Stimulated activated CD4-positive, alpha-beta T cell treated with anti-CD3 and anti-CD28 coated beads, TNF-alpha, amount 100 ng/mL, for 1 hour (primary cell): ENCODE measurements around the gene ZNF648.
"Not testable (repeated sequence)": the region's sequence is repeated elsewhere in the genome, so short reads cannot be mapped to it uniquely, and the experiment has no call there.

Experiments
- DNase-seq, 3 donors: peaks; one replicate each; pipeline ENCODE4 v3.0.0-alpha.2; 2020; ENCODE audit warnings: low read depth in 3 of 3, low spot score in 1 of 3

The ZNF648 gene

DNA sequence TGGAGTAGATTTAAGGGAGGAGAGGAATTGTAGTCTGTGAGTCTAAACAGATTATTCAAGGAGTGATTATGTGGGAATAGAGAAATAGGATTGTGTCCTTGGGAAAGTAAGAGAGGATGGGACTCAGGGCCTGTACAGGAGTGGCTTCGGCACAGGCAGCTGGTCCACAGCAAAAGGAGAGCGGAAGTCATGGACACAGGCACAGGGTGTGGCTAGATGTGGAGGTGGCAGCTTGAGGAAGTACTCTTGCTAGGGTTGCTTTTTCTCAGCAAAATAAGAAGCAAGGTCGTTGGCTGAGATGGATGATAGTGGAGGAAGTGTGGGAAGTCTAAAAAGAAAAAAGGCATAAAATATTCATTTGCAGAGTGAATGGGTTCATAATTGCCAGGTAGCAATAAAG lies 18.5 kb upstream of the ZNF648 start:
- DNase-seq: no peak

DNA sequence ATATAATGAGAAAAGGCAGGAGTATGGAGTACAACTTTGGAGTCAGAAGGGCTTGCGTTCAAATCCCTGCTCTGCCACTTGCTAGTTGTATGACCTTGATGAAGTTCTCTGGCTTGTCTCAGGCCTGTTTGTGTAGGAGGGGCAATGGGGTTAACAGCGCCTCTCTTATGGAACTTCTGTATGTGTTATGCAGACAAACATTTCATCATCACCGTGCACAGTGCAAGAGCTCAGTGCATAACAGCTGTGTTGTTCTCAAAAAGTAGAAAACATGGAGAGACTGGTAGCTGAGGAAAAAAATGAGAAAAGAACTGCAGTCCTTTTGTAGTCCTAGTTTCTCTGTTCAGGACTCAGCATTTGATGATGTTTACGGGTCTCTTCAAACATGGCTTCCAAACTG lies 10.4 kb upstream of the ZNF648 start:
- DNase-seq: no peak

- DNase-seq: no peak
Measured at GRCh38 chr1:182069028-182069466, 7.5 kb upstream of the ZNF648 start.

DNA sequence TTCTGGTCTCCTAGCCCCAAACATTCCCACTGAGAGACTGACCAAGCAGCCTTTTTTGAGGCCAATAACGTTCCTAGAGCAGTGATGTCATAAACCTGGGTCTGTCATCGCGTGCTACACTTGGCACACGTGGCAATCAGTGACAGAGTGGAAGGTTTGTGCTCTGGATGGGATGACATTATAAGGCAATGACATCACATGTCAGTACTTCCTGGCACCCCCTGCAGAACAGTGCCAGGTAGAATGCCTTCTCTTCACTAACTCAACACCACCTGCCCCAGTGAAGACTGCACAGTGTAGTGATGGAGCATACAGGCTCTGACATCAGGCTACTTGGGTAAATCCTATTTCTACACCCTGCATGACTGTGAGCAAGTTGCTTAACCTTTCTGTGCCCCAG lies 5.4 kb upstream of the ZNF648 start:
- no peak for DNase-seq

DNA sequence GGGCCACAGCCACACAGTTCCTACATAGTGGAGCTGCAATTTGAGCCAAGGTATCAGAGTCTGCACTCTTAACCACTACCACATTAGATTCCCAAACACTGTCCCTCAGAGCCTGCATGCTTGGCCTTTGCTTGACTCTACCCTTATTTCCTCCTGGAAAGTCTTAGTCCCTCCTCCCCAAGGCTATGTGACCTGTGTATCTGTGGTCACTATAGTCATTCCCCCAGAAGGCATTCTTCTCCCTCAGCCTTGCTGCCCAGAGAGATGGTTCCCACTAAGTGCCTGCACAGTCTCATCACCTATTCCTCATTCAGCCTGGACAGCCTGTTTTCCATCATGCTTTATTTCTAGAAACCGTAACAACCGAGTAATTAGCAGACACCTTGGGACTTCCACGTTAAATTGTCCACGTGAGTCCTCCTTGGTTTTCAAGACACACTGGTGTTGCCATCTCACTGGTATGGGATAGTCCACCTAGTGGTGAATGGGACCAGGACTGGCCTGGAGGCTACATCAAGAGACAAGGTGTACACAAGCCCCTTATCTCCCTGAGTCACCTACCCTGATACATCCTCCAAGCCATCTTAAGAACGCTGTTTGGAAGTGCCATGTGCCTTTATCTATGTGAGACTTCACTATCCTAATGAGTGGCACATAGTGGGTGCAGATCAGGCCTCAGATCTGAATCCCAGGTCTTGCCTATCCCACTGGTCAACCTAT lies 3.8 kb upstream of the ZNF648 start:
- DNase-seq: no peak

DNA sequence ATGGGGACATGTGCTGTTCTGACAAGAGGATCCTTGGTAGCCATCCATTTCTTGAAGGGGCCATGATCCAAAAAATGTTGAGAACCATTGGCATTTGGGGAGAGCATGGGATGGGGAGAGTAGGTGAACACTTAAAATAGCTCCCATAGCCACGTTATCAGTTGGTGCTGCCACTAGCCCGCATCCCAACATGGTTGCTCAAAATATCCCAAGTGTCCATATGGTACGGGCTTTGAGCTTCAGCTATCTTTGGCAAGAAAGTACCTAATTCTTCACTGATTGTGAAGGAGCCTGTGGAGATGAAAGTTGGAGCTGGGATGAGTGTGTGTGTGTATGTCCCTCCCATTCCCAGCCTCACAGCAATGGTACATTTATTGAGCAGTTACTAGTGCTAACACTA lies 3.1 kb upstream of the ZNF648 start:
- DNase-seq: no peak

- DNase-seq: no peak
Measured at GRCh38 chr1:182062223-182062622, 711 bp upstream of the ZNF648 start.

DNA sequence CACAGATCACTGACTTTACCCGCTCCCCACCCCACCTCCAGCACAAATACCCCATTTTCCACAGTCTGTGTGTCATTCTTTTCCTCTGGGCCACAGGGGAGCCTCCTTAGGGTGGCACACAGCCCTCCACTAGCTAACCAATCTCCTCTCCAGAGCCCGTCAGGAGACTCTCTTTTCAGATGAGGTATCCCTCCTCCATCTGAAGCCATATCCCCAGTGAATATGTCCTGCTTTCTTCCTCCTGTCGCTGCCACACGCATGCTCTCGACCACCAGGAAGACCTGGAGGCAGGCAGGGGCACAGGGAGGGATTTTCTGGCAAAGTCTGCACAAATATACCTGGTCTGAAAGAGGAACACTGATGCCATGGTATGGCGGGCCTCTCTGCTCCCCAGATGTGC lies 635 bp downstream of the ZNF648 start:
- DNase-seq: no peak

- DNase-seq: no peak
Measured at GRCh38 chr1:182059936-182060335, 1.6 kb downstream of the ZNF648 start.

- DNase-seq: no peak
Measured at GRCh38 chr1:182056601-182057366, 4.7 kb downstream of the ZNF648 start.

DNA sequence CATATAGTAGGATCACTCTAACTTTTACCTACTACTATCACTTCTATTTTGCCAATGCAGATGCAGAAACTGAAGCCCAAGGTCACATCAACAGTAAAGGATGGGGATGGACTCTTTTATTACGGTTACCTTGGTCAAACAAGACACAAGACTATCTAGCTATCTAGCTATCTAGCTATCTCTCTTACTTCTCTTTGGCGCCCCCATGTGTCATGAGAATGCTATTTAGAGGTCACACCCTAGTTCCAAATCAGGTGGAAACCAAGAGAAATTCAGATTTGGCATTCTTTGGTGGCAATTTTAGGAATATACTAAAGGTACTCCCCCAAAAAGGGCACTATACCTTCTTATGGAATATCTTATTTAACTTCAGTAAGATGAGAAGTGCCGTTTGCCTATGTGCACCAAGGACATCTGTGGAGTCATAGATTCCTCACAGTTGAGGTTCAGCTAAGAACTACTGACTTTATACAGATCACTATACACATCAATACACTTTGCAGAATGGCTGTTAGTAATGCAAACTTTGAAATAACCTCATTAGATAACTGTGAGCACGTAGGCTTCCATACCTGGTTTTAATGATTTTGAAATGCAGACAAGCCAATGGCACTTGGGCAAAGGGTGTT lies 6.7 kb downstream of the ZNF648 start:
- DNase-seq: no peak

- no peak for DNase-seq
Measured at GRCh38 chr1:182052355-182052754, 9.2 kb downstream of the ZNF648 start.

GRCh38 chr1:182051938-182052337 lies 9.6 kb downstream of the ZNF648 start:
- DNase-seq: no peak

GRCh38 chr1:182050481-182051448 lies 10.7 kb downstream of the ZNF648 start:
- DNase-seq: no peak

DNA sequence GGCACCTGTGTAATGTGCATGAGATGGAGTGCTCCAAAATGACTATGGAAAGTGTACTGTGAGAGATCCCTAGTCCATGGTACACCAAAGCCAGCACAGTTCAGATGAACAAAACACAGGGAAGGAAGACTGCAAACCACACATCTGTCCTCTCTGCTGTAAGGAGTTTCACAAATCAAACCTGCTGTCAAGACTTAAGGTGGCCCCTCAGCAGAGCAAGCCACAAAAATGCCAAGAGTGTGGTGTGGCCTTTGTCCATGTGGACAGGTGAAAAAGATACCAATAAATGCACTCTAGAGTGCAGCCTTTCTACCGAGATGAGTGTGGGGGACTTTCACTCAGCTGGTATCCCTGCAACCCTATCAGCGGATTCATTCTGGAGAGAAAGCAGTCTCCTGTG lies 12.9 kb downstream of the ZNF648 start:
- DNase-seq: no peak

DNA sequence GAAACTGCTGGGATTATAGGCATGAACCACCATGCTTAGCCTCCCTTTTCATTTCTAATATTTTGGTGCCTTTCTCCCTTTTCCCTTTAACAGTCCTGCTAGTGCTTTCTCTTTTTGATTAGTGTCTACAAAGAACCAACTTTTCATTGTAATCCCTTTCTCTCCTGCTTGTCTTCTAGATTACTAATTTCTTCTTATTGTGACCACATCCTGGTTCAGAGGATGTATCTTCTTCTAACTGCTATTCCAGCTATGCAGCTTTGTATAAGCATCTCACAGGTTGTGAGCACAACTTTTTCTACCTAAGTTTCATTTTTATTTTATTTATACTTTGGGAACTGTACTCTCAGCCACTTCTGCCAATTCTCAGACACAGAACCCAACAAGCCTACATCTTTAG lies 14.7 kb downstream of the ZNF648 start:
- DNase-seq: no peak

GRCh38 chr1:182045481-182045880 lies 16.0 kb downstream of the ZNF648 start:
- not testable (repeated sequence) for DNase-seq

- DNase-seq: no peak
Measured at GRCh38 chr1:182041615-182042014, 19.9 kb downstream of the ZNF648 start.

GRCh38 chr1:182038220-182038619 lies 23.3 kb downstream of the ZNF648 start:
- DNase-seq: no peak

DNA sequence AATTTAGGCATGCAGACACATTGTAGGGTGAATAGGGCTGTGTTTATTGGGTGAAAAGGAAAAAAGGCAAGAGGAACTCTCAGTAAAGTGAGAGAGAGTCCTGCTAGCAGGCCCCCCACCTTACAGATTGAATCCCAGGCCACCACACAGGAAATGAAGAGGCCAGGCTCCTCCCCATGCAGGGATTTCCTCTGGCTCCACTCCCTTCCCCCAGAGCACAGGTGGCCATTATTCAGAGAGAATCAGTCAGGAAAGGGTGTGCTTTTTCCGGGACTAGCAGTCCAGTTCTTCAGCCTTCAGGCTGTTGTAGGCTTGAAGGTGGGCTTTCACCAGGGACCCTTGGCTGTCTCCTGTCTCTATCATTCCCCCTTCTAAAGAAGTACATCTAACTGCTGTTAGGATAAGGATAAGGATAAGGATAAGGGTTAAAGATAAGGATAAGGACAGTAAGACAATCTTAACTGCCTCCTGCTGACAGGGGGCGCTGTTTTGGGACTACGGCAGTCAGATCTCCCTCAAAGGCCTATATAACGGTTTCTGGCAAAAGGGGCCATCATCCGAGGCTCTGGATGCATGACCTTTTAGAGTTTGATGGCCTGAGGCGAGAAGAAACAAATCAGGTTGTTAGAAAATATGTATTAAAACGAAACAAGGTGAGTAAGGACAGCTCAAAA lies 26.3 kb downstream of the ZNF648 start:
- DNase-seq: no peak

DNA sequence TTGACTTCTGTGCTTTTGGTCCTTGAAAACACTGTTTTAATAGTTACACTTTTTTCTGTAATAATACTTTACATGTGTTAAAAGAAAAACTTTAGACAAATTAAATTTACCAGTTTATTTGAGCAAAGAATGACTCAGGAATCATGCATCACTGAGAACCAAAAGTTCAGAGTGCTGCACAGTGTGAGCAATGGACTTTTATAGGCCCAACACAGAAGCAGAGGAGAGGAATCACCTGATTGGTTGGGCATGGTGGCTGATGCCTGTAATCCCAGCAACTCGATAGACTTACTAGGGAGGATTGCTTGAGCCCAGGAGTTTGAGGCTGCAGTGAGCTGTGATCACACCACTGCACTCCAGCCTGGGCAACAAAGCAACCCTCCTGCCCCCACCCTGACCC lies 29.3 kb downstream of the ZNF648 start:
- no peak for DNase-seq
